ENCODE data around the gene COL1A1.

GRCh38 chr17:50222922-50223321 is 21.5 kb upstream of the COL1A1 start:
- TF ChIP-seq, protein P1, sequence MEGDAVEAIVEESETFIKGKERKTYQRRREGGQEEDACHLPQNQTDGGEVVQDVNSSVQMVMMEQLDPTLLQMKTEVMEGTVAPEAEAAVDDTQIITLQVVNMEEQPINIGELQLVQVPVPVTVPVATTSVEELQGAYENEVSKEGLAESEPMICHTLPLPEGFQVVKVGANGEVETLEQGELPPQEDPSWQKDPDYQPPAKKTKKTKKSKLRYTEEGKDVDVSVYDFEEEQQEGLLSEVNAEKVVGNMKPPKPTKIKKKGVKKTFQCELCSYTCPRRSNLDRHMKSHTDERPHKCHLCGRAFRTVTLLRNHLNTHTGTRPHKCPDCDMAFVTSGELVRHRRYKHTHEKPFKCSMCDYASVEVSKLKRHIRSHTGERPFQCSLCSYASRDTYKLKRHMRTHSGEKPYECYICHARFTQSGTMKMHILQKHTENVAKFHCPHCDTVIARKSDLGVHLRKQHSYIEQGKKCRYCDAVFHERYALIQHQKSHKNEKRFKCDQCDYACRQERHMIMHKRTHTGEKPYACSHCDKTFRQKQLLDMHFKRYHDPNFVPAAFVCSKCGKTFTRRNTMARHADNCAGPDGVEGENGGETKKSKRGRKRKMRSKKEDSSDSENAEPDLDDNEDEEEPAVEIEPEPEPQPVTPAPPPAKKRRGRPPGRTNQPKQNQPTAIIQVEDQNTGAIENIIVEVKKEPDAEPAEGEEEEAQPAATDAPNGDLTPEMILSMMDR (IDR thresholded peaks at IDR 0.05) = no peak
- no peak for TF ChIP-seq POLR2A (IDR thresholded peaks at IDR 0.05; ENCODE audit: low read depth)
- TF ChIP-seq POLR2AphosphoS5 (IDR thresholded peaks at IDR 0.05) = no peak
- no peak for TF ChIP-seq EP300 (IDR thresholded peaks at IDR 0.05)

Measured in esophagus muscularis mucosa (tissue), 4 donors.